Eye (tissue), 1 donor: ENCODE measurements around the gene OTUD3.
"Not testable (repeated sequence)": the region's sequence is repeated elsewhere in the genome, so short reads cannot be mapped to it uniquely, and the experiment has no call there.

Experiments
- DNase-seq: peaks from one replicate; pipeline ENCODE4 v3.0.0-alpha.2; 2015

OTUD3 gene

DNA sequence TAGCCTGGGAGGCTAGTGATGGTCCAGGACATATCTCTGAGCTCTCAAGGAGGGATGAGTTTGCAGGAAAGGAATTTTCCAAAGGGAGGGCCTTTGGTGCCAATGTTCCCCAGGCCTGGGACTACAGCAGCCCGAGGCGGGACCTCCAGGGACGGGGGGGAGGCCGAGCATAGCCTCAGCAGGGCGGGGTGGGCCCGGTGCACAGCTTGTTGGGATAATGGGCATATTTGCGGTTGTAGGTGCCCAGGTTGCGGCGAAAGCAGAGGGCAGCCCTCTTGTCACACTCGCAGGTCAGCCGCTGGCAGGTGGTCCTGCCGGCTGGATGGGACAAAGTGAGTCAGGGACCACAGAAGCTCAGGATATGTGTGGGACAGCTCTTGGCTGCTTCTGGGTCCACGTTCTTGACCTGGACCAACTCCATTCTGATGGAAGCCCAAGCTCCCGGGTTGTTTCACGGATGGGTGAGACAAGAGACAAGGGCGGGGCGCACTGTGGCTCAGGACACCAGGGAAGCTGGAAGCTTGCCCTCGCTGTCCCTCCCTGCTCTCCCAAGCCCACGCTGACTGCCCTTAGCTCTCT is 38.0 kb downstream of the OTUD3 start:
- DNase-seq: no peak

DNA sequence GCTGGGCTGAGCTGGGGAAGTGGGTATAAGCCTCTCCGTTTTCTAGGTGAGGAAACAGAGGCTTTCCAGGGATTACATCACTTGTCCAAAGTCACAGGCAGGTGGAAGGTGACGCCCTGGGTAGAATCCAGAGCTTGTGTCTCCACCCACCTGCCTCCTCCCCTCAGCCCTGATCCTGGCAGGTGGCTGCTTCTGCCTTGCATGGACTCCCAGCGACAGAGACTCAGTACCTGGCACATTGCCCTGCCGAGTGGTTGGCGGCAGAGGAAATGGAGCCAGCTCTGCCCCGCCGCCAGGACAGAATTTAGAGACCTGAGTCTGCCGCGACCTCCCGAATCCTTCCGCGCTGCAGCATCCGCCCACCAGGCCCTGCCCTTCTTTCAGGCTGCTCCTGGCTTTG is 39.1 kb downstream of the OTUD3 start:
- no peak for DNase-seq

DNA sequence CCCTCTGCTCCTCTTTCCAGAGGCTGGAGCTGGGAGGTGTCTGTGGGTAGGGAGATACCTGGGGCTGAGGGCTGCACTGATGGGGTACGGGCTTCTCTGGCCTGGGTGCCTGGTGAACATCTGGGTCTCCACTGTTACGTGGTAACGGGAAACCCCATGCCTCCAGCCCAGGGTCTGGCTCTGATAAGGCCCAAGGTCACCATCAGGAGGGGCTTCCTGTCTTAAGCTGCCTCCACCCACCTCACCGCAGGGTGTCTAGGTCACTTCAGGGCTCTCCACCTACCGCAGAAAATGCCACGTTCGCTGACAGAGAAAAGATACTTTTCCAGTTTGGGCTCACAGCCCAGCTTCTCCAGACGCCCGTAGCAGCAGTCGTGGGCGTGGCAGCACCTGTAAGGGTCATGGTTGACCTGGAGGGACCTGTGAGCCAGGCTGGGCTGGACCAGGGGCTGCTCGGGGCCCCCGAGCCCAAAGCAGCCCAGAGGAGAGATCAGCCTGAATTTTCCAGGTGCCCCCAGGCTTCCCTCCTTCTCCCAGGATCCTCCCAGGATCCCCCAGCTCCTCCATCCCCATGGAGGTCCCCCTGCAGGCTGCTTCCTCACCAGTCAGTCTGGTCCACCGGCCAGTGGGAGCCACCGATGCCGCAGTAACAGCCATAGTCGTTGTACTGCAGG is 40.0 kb downstream of the OTUD3 start:
- DNase-seq: no peak

DNA sequence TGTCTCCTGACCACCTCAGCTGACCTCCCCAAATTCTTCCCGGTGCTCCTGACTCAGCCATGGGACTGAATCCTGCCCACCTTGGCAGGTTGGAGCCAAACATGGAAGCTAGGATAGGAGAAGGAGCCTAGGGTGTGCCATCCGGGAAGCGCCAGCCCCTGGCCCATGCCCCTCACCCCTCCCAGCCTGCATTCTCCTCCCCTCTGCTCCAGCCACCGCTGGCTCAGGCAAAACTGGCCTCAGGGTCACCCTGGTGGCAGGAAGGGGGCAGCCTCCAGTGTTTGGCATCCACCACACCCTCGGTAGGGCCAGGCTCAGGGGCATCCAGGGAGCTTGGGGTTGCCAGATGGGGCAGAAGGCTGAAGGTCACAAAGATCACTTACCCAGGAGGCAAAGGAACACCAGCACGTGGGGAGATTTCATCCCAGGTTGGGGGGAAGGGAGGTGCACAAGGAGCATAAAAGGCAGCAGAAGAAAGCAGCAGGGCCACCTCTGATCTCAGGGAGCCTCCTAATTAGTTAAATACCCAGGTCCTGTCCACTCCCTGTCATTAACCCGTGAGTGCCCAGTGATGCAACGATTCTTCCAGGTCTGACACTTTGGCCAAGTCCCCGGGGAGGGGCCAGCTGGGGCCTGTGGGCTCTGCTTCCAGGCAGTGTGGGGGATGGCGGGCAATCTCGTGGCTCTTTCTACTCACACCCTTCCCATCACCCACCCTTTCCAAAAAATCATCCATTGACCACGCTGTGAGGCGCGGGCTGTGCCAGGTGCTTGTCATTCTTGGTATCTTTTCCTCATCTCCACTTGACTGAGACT is 41.1 kb downstream of the OTUD3 start, which contains the start of gene PLA2G2E:
TSS of gene PLA2G2E (minus strand) at position 481 of the 816 bp plus-strand sequence. CDS start at position 423, 58 bp downstream.
- peak; percentile 5 for DNase-seq

DNA sequence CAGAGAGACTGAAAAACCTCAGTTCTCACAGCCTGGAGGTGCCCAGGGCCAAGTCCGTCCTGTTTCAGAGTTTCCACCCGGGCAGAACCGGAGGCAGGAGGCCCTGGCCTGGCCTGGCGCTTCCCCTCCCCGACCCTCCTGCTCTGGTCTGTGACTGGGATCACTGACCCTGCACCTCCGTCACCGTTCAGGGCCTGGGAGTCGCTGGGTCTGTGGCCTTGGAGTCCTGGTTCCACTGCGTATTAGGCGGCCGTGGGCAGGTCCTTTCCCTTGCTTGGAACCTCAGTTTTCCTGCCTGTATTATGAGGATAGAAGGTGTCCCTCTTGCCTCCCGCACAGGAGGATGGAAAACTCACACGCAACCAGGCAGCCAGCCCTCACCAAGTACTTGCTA is 41.8 kb downstream of the OTUD3 start:
- no peak for DNase-seq

DNA sequence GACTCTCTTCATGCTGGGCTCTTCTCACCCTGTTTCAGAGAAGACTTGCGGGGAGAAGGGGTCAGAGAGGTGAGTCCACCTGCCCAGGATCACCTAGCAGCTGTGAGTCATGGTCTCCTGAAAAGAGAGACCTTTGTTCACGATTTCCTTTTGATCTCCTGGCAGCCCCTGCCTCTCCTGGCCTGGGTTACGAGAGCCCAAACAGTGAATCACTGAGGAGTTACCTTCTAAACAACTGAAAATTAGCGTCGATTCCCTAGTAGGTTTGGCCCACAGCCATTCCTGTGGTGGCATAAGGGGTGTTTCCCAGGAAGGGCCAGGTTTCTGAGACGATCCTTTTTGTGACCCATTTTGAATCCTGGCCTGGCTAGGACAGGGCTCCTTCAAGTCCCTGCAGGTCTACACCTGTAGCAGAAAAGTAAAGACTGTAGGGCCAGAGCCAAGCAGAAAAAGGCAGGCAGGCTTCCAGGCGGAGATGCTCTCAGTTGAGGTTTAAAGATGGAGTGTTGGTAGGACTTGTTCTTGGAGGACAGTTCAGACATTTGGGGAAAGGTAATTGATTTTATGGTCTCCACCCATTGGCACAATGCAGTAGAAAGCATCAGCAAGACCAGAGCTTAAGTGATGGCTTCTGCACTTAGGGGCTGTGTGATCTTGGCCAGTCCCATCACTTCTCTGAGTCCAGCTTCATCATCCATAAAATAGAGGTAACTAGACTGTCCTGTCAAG is 43.3 kb downstream of the OTUD3 start:
- DNase-seq: no peak

DNA sequence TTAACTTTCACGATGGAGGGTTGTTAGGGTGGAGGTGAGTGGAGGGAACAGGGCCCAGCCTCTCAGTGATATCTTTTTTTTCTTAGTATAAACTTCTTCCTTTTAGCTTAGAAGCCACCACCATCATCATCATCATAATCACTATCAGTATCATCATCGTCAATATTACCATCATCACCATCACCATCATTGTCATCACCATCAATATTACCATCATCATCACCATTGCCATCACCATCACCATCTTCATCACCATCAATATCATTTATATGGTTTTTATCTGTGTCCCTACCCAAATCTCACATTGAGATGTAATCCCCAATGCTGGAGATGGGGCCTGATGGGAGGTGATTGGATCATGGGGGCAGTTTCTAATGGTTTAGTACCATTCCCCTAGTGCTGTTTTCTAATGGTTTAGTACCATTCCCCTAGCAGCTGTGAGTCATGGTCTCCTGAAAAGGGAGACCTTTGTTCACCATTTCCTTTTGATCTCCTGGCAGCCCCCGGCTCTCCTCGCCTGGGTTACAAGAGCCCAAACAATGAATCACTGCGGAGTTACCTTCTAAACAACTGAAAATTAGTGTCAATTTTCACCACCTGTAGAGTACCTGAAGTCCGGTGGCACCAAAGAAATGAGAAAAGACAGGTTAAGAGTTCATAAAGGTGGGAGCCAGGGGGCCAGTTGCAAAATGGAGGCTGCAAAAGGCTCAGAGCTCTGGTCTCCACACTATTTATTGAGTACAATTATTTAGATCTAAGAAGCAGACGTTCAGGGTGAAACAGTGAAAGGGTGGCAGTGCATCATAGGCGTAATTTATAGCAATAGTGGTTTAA is 44.3 kb downstream of the OTUD3 start:
- no peak for DNase-seq

DNA sequence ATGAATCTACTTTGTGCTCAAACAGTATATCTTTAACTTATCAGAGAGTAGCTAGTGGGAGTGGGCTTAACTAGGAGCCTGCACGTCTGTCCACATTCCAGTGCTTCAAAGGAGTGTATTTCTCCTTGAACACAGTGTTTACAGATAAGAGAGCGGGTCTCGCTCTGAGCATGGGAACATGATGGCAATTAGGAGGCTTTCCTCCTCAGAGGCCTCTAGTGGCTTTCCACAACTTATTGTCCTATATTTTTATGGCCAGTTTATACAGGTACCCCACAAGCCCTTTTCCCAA is 44.9 kb downstream of the OTUD3 start:
- DNase-seq: not testable (repeated sequence)

DNA sequence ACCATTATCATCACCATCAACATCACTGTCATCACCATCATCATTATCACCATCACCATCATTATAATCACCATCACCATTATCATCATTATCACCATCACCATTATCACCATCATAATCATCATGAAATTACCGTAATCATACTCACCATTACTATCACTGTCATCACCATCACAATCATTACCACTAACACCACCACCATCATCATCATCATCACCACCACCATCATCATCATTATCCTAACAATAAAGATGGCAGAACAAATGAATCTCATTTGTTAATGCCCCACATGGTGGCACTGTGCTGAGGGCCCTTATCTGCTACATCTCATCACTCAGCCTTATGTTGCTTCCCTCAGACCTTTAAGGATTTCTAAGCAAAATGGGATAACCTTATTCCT is 50.7 kb downstream of the OTUD3 start:
- no peak for DNase-seq

DNA sequence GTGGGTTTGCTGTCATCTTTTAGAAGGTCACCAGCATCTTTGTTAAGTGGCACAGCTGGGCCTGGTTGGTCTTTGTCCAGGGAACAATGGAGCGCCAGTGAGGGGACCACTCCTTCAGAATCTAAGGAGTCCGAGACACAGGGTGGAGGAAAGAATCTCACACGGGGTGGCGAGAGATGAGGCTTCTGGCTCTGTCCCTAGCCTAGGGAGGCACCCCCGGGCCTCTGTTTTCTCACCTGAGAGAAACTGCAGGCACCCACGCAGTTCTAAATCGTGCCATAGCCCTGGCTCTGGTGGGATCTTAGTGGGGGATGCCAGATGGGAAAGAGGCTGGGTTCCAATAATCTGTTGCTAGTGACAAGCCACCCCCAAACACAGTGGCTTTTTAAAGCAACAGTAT is 52.1 kb downstream of the OTUD3 start:
- DNase-seq: no peak

DNA sequence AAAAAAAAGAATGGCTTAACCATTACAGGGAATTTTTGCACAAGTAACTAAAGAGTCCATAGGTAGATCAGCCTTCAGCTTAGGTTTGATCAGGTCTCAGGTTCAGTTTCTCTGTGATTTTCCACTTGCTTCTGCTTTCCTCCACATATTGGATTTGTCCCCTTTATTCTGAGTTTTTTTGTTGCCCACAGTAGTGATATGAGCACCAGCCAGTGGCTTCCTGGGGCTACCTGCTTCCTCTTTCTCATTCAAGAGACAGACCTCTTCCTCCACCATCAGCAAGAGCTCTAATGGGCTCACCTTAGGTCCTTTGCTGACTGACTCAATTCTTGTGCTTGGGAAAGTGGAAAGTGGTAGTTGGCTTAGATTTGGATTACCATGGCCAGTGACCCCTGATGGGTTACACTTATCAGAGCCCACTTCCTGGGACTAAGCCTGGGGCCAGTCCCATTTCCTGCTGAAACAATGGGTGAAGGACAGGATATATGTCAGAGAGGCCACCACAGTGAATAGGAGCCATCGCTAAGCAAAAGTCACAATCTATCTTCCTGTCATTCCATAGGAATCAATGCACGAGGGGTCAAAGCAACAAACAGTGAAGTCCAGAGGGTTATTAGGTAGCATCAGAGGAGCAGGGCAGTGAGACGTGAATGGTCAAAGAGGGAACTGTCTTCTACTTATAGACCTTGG is 54.0 kb downstream of the OTUD3 start:
- DNase-seq: no peak

DNA sequence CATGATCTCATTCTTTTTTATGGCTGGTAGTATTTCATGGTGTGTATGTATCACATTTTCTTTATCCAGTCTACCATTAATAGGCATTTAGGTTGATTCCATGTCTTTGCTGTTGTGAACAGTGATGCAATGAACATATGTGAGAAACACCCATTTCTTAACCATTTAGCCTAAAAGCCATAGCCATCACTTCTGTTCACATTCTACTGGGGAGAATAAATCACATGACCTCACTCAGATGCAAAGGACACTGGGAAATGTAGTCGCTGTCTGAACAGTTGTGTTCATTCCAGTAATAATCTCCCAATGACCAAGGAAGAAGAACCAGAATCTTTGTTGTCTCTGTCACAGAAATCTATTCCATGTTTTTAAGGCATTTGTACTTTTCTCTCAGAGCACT is 56.3 kb downstream of the OTUD3 start:
- no peak for DNase-seq

DNA sequence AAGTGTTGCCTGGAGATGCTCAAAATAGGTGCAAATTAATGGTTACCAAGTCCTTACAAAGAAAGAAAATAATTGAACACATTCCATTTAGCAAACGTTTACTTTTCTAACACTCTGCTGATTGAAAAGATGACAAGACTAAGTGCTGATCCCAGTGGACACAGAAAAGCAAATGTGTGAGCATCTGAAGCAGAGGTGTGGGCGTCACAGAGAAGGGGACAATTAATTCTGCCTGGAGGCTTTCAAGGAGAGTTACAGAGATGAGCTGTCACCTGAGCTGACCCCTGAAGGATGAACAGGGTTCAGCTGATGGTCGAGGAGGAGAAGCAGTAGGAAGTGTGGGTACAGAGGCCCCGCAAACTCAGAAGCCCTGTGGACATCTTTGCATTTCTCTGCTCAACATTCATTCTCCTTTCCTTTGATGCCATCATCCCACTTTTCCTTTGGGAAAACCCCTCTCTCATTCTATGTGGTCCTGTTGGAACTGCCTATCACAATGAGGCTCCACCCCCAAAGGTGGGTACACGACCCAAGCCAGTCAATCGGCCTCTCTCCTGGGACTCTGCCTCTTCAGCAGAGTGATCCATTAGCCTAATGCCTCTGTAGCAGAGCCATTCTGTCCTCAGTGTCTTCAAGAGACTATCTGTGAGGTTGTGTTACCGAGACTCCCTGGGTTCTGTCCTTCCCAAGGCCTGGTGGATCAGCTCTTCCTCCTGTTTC is 58.5 kb downstream of the OTUD3 start:
- peak; percentile 30 for DNase-seq

DNA sequence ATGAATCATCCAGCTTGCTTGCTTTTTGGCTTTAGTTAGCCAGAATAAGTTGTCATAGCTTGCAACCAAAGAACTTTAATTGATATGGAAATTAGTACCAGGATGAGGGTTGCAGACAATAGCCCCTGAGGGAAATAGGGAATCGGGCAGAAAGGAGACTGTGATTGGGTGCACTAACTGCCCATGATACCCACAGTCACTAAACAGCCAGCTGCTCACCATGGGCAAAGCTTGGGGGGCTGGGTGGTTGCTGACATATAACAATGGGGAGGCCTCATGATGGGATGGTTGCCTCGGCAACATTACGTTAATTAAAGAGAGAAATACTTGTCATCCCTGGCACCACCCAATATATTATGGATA is 59.0 kb downstream of the OTUD3 start:
- no peak for DNase-seq

DNA sequence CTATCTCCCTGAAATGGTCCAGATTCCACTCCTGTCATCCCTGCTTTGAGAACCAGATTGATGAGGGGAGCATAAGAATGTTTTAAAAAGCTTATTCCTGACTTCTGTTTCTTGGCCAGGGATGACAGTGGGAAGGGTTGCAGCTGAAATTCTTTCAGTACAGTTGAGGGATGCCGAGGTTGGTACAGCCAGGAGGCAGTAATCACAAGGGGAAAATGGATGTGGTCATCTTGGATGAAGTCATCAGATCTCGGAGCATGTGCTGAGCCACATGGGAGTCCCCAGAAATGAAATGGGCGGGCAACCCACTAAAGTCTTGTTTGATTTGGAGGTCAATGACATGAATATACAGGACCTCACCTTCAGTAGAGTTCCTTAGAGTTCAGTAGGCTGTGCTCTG is 59.9 kb downstream of the OTUD3 start:
- DNase-seq: no peak

DNA sequence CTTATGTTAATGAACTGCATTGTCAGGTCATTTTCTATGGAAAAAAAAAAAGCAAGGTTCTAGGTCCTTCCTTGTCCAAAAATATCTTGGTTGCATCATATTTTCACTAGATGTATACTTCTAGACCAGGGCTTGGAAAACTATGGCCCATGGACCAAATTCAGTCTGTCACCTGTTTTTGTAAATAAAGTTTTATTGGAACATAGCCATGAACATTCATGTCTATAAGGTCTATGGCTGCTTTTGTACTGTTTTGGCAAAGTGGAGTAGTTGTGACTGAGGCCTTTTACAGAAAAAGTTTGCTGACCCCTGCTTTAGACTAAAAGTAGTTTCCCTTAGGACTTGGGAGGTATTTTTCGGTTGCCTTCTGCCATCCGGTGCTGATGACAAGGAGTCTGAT is 60.5 kb downstream of the OTUD3 start:
- no peak for DNase-seq

DNA sequence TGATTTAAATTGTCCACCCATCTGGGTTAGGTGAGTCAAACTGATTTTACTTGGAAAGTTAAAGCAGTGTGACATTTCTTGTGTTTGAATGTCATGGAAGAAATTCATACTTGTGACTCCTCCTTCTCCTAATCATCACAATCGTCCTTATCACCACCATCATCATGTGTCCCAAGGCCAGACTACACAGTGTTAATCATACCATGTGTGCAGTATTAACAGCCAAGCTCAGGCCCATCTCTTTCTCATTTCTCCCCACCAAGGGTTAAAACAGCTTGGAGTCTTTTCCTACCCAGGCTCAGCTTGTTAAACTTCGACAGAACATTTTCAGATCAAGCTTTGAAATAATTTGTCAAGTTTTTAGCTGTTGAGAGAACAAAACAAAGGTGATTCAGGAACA is 63.7 kb downstream of the OTUD3 start:
- no peak for DNase-seq

DNA sequence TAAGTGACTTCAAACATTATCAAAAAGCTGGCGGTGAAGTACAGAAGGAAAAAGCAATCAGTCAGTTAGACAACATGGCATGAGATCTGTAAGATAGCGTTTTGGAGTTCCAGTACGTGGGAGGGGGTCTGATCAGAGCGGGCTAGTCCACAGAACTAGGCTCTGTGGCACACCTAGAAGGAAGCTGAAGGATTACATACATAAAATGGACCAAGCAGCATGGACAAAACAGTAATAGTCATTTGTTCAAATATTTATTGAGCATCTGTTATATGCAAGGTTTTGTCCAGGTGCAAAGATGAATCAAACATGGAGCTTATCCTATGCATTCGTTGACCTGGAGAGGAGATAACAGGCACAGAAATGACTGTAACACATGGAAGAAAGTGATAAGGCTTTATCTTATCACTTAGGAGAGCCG is 64.1 kb downstream of the OTUD3 start:
- no peak for DNase-seq

DNA sequence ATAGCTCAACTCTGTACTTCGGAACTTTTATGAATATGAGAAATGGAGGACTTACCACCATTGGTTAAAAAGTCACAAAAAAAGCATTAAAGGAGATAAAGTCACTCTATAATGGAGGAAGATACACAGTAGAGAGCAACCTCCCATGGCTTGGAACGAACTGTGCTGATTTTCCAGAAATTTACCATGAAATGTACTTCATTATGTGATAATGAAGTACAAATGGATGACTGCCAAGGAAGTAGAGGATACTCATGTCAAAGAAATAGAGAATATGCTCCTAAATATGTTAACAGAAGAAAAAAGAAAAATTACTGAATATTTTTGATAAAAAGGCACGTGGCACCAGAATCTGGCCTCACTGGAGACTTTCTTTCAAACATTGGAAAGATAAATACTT is 64.8 kb downstream of the OTUD3 start:
- no peak for DNase-seq

DNA sequence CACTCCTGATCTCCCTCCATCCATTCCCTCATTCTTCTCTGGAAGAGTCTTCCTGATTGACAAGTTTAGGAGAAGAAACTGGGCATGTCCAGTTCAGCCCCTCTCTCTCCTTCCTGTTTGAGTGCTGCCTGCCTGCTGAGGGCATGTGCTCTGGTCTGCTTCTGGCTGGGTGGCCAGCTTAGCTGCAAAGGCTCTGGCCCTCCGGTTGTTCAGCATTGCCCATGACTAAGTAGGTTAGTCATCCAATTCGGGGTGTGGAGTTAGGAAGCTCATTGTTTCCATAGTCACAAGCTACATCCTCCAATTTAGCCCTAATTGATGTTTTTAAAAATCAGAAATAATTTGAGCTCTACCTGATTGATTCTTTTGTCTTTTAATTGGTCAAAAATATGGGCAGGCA is 66.8 kb downstream of the OTUD3 start:
- DNase-seq: no peak

DNA sequence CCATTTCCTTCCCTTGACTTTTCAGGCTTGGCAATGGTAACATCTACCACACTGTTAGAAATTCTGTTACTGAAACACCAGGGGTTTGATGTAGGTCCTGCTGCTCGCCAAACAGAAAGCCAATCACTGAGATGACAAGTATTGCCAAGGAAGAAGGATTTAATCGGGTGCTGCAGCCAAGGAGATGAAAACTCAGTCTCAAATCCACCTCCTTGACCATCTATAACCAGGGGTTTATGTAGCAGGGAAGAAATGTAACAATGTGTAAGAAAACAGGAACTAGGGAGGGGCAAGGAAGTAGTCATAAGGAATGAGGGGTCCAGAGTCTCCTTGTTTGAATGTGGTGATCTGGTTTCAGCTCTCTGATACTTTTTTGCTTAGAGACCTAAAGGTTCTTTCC is 71.9 kb downstream of the OTUD3 start:
- no peak for DNase-seq
